Measurements from ENCODE around the gene ERCC1. TPM values are rescaled to one million over a fixed set of nuclear protein-coding genes. Genes with fewer than 3 reads are reported as not detected.

ERCC1 gene
- polyA plus RNA-seq, 1 of the 3 experiments (the other 2 are of a cell fraction): 95.3 TPM

DNA sequence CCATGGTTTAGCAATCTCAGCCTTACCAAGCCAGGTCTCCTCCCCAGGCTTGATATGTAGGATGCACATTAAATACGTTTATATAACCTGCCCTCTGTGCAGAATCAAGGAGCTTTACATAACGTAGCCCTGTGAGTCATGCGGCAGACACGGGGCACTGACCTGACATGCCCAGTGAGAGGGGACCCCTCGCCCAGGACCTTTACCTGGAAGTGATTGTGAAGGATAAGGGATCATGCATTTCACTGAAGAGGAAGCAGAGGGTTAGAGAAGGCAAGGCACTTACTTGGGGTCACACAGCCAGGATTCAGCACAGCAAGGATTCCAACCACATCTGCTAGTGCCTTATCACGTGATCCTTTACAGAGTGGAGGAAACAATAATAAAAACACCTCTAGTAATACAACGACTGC lies 25.2 kb upstream of the ERCC1 start:
- no peak overlapping the region for H3K4me2 ChIP-seq
- peaks cover 23% of the 10 kb centered on the region for H3F3A ChIP-seq (replicated peaks; ENCODE audit: insufficient read depth)
- WGBS (ENCODE audit: low lambda C conversion rate): 70% methylated on average over 7 of the region's 7 CpGs
- no peak overlapping the region for H2AFZ ChIP-seq (ENCODE audit: low read depth)
- H3K27me3 ChIP-seq (ENCODE audit: insufficient read depth): no peaks in the 10 kb centered on the region
- H3K9ac ChIP-seq: no peak overlapping the region
- H3K79me2 ChIP-seq (ENCODE audit: insufficient read depth): no peaks in the 10 kb centered on the region
- DNase-seq: no peak
- no peak overlapping the region; a peak in 1 of 4 replicates for H3K27ac ChIP-seq (ENCODE audit: low read depth in 2 of 2, low read length in 1 of 2)
- no peak overlapping the region for H3K4me3 ChIP-seq (ENCODE audit: low read depth in 2 of 2, low read length in 1 of 2)
- no peaks in the 10 kb centered on the region for H3K36me3 ChIP-seq (replicated peaks in 1 of 2; ENCODE audit: control insufficient read depth in 1 of 2, insufficient read depth in 2 of 2, low read length in 1 of 2)
- peaks cover 0 to 13% of the 10 kb centered on the region in 2 experiments; a peak in 1 of 4 replicates for H3K4me1 ChIP-seq (ENCODE audit: control insufficient read depth in 1 of 2, insufficient read depth in 2 of 2, low read depth in 1 of 2, low read length in 1 of 2)
- H3K9me3 ChIP-seq: no peaks in the 10 kb centered on the region
- TF ChIP-seq NFIC (IDR thresholded peaks at IDR 0.05; ENCODE audit: borderline replicate concordance): no peak
- no peak for TF ChIP-seq GABPA (IDR thresholded peaks at IDR 0.05; ENCODE audit: low read depth)
- no peak for TF ChIP-seq YY1 (IDR thresholded peaks at IDR 0.05; ENCODE audit: low read depth)
- no peak for TF ChIP-seq ELF1 (IDR thresholded peaks at IDR 0.05)
- no peak for TF ChIP-seq MXI1 (IDR thresholded peaks at IDR 0.05; ENCODE audit: low read depth, low read length)
- TF ChIP-seq POLR2AphosphoS5 (IDR thresholded peaks at IDR 0.05; ENCODE audit: low read depth, low read length): no peak
- no peak for TF ChIP-seq RFX5 (IDR thresholded peaks at IDR 0.05; ENCODE audit: low read length)
- TF ChIP-seq NRF1 (IDR thresholded peaks at IDR 0.05; ENCODE audit: low read depth, low read length): no peak
- TF ChIP-seq MEF2A (IDR thresholded peaks at IDR 0.05; ENCODE audit: borderline replicate concordance, low read depth): no peak
- TF ChIP-seq, protein P1, sequence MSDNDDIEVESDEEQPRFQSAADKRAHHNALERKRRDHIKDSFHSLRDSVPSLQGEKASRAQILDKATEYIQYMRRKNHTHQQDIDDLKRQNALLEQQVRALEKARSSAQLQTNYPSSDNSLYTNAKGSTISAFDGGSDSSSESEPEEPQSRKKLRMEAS (IDR thresholded peaks at IDR 0.05; ENCODE audit: low read depth): no peak
- ChIA-PET POLR2A (no interaction called here), CTCF (interaction anchor here (3.0 to 15.0 kb wide), 2 partner anchors 9 to 24 kb away, joined by 38 to 870 read pairs; partner anchors contain the start of gene FOSB)
- H4K20me1 ChIP-seq (ENCODE audit: insufficient read depth): no peaks in the 10 kb centered on the region
- H3K9me2 ChIP-seq: no peaks in the 10 kb centered on the region

DNA sequence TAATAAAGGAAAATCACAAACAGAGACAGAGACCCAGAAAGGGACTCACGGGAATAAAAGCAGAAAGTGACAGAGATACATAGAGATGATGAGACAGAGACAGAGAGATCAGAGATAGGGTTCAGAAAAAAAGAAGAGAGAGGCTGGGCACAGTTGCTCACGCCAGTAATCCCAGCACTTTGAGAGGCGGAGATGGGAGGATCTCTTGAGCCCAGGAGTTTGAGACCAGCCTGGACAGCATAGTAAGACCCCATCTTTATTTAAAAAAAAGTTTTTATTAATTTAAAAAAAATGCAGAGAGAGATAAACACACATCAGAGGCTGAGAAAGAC lies 24.7 kb upstream of the ERCC1 start:
- Histone ChIP-seq H3K27ac (ENCODE audit: low read depth in 2 of 2, low read length in 1 of 2) (no peak overlapping the region), H3K9ac (no peak overlapping the region), H3K9me2 (no peaks in the 10 kb centered on the region), H2AFZ (ENCODE audit: low read depth) (no peak overlapping the region), H4K20me1 (ENCODE audit: insufficient read depth) (no peaks in the 10 kb centered on the region), H3K36me3 (replicated peaks in 1 of 2; ENCODE audit: control insufficient read depth in 1 of 2, insufficient read depth in 2 of 2, low read length in 1 of 2) (no peaks in the 10 kb centered on the region), H3K79me2 (ENCODE audit: insufficient read depth) (no peaks in the 10 kb centered on the region), H3K27me3 (ENCODE audit: insufficient read depth) (no peaks in the 10 kb centered on the region), H3K4me3 (ENCODE audit: low read depth in 2 of 2, low read length in 1 of 2) (no peak overlapping the region), H3K9me3 (no peaks in the 10 kb centered on the region), H3K4me2 (no peak overlapping the region), H3K4me1 (ENCODE audit: control insufficient read depth in 1 of 2, insufficient read depth in 2 of 2, low read depth in 1 of 2, low read length in 1 of 2) (peaks cover 0 to 13% of the 10 kb centered on the region in 2 experiments; a peak in 1 of 4 replicates), H3F3A (replicated peaks; ENCODE audit: insufficient read depth) (peaks cover 23% of the 10 kb centered on the region)
- POLR2A ChIA-PET: no interaction called here
- 89% methylated on average over 3 of the region's 3 CpGs for WGBS (ENCODE audit: low lambda C conversion rate)
- CTCF ChIA-PET: interaction anchor here (0.9 to 15.0 kb wide), 3 partner anchors 8 to 25 kb away, joined by 4 to 870 read pairs (median 38); partner anchors contain the start of gene FOSB
- TF ChIP-seq TCF12 (IDR thresholded peaks at IDR 0.05): no peak
- DNase-seq: no peak

DNA sequence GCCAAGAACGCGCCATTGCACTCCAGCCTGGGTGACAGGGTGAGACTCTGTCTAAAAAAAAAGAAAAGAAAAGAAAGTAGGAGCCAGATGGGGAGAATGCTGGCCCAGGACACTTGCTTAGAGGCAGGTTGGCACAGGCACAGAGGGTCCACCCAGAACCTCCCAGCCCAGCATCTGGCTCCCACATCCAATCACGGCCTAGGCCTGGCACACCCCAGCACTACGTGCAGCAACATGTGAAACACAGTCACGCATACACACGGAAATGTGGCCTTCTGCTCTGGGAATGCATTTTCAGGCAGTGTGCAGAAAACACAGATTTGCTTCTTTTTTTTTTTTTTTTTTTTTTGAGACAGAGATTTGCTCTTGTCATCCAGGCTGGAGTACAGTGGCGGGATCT lies 23.2 kb upstream of the ERCC1 start:
- DNase-seq: no peak
- CTCF ChIA-PET: interaction anchor here (1.5 to 15.0 kb wide), 2 partner anchors 19 to 26 kb away, joined by 4 to 870 read pairs; partner anchors contain the start of gene FOSB
- no peaks in the 10 kb centered on the region for H3K27me3 ChIP-seq (ENCODE audit: insufficient read depth)
- H3K4me2 ChIP-seq: no peak overlapping the region
- H3K9me2 ChIP-seq: no peaks in the 10 kb centered on the region
- no peak overlapping the region for H3K4me3 ChIP-seq (ENCODE audit: low read depth in 2 of 2, low read length in 1 of 2)
- no peaks in the 10 kb centered on the region for H4K20me1 ChIP-seq (ENCODE audit: insufficient read depth)
- H3K36me3 ChIP-seq (replicated peaks in 1 of 2; ENCODE audit: control insufficient read depth in 1 of 2, insufficient read depth in 2 of 2, low read length in 1 of 2): no peaks in the 10 kb centered on the region
- H3K4me1 ChIP-seq (ENCODE audit: control insufficient read depth in 1 of 2, insufficient read depth in 2 of 2, low read depth in 1 of 2, low read length in 1 of 2): peaks cover 5 to 20% of the 10 kb centered on the region in 2 experiments; a peak in 1 of 4 replicates
- H3K27ac ChIP-seq (ENCODE audit: low read depth in 2 of 2, low read length in 1 of 2): no peak overlapping the region
- H3K9ac ChIP-seq: no peak overlapping the region
- WGBS (ENCODE audit: low lambda C conversion rate): 94% methylated on average over 7 of the region's 7 CpGs
- no peaks in the 10 kb centered on the region for H3K9me3 ChIP-seq
- H3F3A ChIP-seq (replicated peaks; ENCODE audit: insufficient read depth): peaks cover 20% of the 10 kb centered on the region
- POLR2A ChIA-PET: interaction anchor here (0.7 to 0.8 kb wide), 2 partner anchors 8 to 20 kb away, joined by 3 to 6 read pairs; no protein-coding TSS in a partner anchor
- H3K79me2 ChIP-seq (ENCODE audit: insufficient read depth): no peaks in the 10 kb centered on the region
- no peak overlapping the region for H2AFZ ChIP-seq (ENCODE audit: low read depth)
- TF ChIP-seq TEAD4 (IDR thresholded peaks at IDR 0.05; ENCODE audit: borderline replicate concordance, insufficient read depth): no peak
- no peak for TF ChIP-seq JUND (IDR thresholded peaks at IDR 0.05)
- no peak for TF ChIP-seq EZH2phosphoT487 (IDR thresholded peaks at IDR 0.05; ENCODE audit: borderline replicate concordance, low read depth)
- TF ChIP-seq EP300 (IDR thresholded peaks at IDR 0.05; ENCODE audit: borderline replicate concordance in 1 of 2, low read depth in 1 of 2, low read length in 1 of 2): no peak
- no peak for TF ChIP-seq FOSL2 (IDR thresholded peaks at IDR 0.05; ENCODE audit: borderline replicate concordance, low read depth)
- TF ChIP-seq, protein P2, sequence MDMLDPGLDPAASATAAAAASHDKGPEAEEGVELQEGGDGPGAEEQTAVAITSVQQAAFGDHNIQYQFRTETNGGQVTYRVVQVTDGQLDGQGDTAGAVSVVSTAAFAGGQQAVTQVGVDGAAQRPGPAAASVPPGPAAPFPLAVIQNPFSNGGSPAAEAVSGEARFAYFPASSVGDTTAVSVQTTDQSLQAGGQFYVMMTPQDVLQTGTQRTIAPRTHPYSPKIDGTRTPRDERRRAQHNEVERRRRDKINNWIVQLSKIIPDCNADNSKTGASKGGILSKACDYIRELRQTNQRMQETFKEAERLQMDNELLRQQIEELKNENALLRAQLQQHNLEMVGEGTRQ (IDR thresholded peaks at IDR 0.05; ENCODE audit: borderline replicate concordance, low read depth, low read length): no peak
- TF ChIP-seq, protein P3, sequence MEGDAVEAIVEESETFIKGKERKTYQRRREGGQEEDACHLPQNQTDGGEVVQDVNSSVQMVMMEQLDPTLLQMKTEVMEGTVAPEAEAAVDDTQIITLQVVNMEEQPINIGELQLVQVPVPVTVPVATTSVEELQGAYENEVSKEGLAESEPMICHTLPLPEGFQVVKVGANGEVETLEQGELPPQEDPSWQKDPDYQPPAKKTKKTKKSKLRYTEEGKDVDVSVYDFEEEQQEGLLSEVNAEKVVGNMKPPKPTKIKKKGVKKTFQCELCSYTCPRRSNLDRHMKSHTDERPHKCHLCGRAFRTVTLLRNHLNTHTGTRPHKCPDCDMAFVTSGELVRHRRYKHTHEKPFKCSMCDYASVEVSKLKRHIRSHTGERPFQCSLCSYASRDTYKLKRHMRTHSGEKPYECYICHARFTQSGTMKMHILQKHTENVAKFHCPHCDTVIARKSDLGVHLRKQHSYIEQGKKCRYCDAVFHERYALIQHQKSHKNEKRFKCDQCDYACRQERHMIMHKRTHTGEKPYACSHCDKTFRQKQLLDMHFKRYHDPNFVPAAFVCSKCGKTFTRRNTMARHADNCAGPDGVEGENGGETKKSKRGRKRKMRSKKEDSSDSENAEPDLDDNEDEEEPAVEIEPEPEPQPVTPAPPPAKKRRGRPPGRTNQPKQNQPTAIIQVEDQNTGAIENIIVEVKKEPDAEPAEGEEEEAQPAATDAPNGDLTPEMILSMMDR (IDR thresholded peaks at IDR 0.05): no peak
- TF ChIP-seq RCOR1 (IDR thresholded peaks at IDR 0.05; ENCODE audit: low read length): no peak
- TF ChIP-seq SIN3A (IDR thresholded peaks at IDR 0.05; ENCODE audit: borderline replicate concordance, low read depth, low read length): no peak
- no peak for TF ChIP-seq GATA2 (CRISPR knock-in tag; IDR thresholded peaks at IDR 0.05)
- TF ChIP-seq SMC3 (IDR thresholded peaks at IDR 0.05; ENCODE audit: low read depth, low read length): no peak
- TF ChIP-seq CHD2 (IDR thresholded peaks at IDR 0.05; ENCODE audit: low read length, partially characterized antibody): no peak
- no peak for TF ChIP-seq RFX5 (IDR thresholded peaks at IDR 0.05; ENCODE audit: low read length)
- no peak for TF ChIP-seq NFIC (IDR thresholded peaks at IDR 0.05; ENCODE audit: borderline replicate concordance)

All from SK-N-SH (cell line).